ENCODE results near the gene ZNF438.

ZNF438 gene, protein sequence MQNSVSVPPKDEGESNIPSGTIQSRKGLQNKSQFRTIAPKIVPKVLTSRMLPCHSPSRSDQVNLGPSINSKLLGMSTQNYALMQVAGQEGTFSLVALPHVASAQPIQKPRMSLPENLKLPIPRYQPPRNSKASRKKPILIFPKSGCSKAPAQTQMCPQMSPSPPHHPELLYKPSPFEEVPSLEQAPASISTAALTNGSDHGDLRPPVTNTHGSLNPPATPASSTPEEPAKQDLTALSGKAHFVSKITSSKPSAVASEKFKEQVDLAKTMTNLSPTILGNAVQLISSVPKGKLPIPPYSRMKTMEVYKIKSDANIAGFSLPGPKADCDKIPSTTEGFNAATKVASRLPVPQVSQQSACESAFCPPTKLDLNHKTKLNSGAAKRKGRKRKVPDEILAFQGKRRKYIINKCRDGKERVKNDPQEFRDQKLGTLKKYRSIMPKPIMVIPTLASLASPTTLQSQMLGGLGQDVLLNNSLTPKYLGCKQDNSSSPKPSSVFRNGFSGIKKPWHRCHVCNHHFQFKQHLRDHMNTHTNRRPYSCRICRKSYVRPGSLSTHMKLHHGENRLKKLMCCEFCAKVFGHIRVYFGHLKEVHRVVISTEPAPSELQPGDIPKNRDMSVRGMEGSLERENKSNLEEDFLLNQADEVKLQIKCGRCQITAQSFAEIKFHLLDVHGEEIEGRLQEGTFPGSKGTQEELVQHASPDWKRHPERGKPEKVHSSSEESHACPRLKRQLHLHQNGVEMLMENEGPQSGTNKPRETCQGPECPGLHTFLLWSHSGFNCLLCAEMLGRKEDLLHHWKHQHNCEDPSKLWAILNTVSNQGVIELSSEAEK

DNA sequence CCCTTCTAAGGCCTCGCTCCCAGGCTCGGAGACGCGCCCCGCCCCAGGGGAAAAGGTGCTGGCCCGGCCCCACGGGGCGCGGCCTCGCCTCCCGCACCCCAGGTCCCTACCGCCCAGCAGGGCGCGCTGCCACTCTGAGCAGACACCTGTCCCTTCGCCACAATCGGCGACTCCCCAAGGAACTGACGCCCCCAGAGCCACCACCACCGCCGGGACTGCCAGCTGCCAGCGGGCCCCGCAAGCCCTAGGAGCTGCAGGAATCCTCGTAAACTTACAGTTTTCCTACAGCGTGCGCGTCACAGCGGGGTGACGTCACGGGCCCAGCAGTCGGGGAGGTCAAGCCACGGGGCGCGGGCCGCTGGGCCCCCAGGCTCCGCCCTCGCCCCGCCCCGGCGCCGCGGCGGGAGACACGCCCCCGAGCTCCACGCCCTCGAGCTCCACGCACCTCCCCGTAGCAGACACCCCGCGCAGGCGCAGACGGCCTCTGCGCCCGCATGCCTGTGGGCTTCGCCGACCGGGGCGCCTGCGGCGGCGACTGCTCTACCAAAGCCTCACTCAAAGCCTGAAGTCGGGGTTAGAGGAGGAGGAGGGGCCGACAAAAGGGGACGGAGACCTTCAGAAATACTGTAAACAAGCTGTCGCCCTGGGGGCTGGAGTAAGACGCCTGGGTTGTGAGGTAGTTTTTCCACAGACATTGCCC is at the start of gene ZNF438:
ZNF438 (minus strand) TSS at position 308 of the 700 bp plus-strand sequence. CDS start 154,831 bp downstream, outside the sequence.
- H3K27me3 Mint-ChIP-seq: no peaks in the 10 kb centered on the region
- DNase-seq (peak; percentile 94 to 98), ATAC-seq (peak; percentile 89)
- peaks cover 26% of the 10 kb centered on the region for H3K4me1 Mint-ChIP-seq
- H3K9me3 Mint-ChIP-seq: no peaks in the 10 kb centered on the region
- peak within 1 kb of the TSS; percentile 83 to 90 for H3K4me3 Mint-ChIP-seq
- H3K27ac Mint-ChIP-seq: peak within 1 kb of the TSS; percentile 99

DNA sequence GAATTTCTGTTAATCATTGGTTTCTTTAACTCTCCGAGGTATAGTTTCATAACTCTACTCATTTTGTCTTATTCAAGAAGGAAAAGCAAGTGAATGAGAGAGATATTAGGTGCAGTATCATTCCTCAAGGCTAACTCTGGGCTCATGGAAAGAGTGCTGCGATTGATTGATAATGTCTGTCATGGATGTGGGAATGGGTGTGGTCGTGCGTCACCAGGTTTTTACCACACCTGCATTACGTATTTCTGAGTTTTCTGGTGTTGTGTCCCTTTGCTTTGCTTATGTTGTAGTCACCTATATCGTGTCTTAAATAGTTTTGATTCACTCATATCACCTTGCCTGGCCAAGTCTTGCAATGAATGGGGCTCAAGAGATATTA is 44.9 kb upstream of the ZNF438 start:
- H3K27me3 Mint-ChIP-seq: peaks cover 15% of the 10 kb centered on the region
- no peak for DNase-seq
- no peak overlapping the region for H3K27ac Mint-ChIP-seq
- no peak overlapping the region for H3K4me3 Mint-ChIP-seq
- H3K9me3 Mint-ChIP-seq: no peaks in the 10 kb centered on the region
- no peak for ATAC-seq
- H3K4me1 Mint-ChIP-seq: no peaks in the 10 kb centered on the region

DNA sequence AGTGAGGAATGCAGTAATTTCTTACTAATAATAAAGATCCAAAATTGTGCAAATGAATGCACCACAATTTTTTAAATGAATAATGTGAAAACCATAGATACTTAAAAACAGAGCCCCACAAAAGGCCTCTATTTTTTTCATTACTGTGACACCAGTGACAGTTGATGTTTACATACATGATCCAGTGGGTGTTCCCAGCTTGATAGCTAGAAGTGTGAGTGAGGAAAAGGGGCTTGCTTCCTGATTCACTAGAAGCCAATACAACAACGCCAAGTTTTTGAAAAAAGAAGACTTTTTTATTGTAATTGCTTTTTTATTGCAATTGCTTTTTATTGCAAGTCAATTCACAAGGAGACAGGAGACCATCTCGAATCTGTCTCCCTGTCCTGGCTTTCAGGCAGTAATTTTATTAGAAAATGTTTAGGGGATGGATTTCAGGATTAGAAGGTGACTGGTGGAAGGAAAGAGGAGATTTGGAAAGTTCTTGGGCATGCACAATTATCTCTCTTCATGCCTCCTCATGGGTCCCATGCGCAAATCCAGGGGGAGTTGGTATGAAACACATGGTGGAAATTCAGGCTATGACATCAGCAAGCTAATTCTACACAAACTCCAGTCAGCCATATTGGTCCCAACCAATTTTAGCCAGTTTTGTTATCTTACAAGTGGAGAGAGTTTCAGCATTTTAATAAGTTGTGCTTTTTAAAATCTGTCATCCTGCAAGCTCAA is 44.4 kb upstream of the ZNF438 start:
- Mint-ChIP-seq H3K27me3 (peaks cover 20% of the 10 kb centered on the region), H3K9me3 (no peaks in the 10 kb centered on the region), H3K27ac (no peak overlapping the region), H3K4me1 (no peaks in the 10 kb centered on the region), H3K4me3 (no peak overlapping the region)
- ATAC-seq (no peak), DNase-seq (no peak)

DNA sequence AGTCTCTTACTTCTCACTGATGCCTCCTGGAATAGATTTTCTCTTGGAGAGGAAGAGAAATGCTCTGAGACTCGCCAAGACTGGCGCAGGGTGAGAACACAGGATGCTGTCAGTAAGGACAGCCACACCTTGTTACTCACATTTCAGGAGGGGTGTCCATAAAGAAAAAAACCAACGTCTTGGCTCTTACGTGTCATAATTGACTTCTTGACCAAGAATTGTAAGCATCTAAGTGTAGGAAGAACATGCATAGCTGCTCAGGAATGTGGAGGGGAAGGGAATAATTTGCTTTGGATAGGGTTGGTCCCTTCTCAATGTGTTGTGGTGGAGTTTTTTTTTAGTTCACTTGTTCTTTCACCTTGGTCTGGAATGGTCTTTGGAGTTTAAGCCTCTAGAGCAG is 43.8 kb upstream of the ZNF438 start:
- H3K9me3 Mint-ChIP-seq: no peaks in the 10 kb centered on the region
- H3K4me3 Mint-ChIP-seq: no peak overlapping the region
- H3K4me1 Mint-ChIP-seq: no peaks in the 10 kb centered on the region
- H3K27me3 Mint-ChIP-seq: peaks cover 26% of the 10 kb centered on the region
- no peak overlapping the region for H3K27ac Mint-ChIP-seq
- no peak for ATAC-seq
- no peak for DNase-seq

DNA sequence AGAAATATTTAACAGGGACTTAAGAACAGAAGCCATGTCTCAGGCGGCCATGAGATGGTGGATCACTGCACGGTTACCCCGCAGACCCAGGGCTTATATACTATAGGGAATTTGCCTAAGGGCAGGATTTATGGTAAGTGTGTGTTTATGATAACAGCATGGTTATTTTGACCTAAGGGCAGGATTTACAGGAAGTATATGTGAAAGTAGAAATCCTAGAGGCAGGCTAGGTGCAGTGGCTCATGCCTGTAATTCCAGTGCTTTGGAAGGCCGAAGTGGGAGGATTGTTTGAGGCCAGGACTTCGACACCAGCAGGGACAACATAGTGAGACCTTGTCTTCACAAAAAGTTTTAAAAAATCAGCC is 43.0 kb upstream of the ZNF438 start:
- H3K9me3 Mint-ChIP-seq: no peaks in the 10 kb centered on the region
- no peaks in the 10 kb centered on the region for H3K4me1 Mint-ChIP-seq
- ATAC-seq: no peak
- no peak overlapping the region for H3K27ac Mint-ChIP-seq
- no peak overlapping the region for H3K4me3 Mint-ChIP-seq
- no peak for DNase-seq
- peaks cover 33% of the 10 kb centered on the region for H3K27me3 Mint-ChIP-seq

DNA sequence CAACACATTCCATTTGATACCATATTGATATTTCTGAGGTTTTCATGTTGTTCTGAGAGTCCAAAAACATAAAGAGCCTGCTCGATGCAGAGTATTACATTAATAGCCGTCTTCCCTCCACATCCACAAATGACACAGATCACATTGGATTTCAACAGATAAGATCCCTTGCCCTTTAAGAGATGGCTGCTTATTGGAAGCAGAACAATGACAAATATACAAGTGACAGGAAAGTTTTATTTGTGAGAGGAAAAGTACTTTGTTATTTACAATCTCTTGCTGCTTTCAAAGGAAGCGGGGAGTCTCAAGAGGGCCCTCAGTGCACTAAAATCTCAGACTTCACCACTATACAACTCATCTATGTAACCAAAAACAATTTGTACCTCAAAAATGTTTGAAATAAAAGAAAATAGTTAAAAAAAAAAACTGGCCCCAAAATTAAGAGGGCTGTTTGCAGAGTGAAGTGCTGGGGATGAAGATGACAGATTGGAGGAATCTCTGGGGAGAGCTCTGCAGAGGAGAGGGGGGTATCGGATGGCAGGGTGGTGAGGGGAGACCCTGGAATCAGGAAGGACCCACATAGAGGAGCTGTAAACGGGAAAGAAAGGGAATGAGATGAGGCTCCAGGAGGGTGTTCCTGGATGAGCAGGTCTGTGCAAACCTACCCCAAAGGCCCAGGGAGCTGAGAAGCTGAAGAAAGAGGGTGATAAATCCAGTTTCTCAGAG is 42.5 kb upstream of the ZNF438 start:
- H3K27me3 Mint-ChIP-seq: peaks cover 38% of the 10 kb centered on the region
- H3K27ac Mint-ChIP-seq: no peak overlapping the region
- no peaks in the 10 kb centered on the region for H3K4me1 Mint-ChIP-seq
- no peak for DNase-seq
- H3K4me3 Mint-ChIP-seq: no peak overlapping the region
- no peak for ATAC-seq
- H3K9me3 Mint-ChIP-seq: no peaks in the 10 kb centered on the region

DNA sequence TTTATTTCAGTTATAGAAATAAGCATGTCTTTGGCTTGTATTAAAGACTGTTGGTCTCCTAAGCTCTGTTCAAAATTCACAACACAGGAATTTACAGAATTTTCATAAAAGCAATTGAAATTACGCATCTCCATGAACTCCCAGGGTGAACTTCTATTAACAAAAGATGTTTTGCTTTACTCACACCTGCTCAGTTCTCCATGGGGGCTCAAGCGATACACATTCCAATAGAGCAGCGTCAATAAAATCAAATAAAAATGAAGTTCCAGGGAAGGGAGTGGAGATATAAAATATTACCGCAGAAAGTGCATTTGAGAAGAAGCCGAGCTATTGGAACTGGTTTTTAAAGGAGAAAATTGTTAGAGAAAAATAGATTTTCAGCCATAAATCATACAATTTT is 41.5 kb upstream of the ZNF438 start:
- Mint-ChIP-seq H3K27ac (no peak overlapping the region), H3K4me1 (no peaks in the 10 kb centered on the region), H3K4me3 (no peak overlapping the region), H3K27me3 (peaks cover 48% of the 10 kb centered on the region), H3K9me3 (no peaks in the 10 kb centered on the region)
- DNase-seq: no peak
- ATAC-seq: no peak

DNA sequence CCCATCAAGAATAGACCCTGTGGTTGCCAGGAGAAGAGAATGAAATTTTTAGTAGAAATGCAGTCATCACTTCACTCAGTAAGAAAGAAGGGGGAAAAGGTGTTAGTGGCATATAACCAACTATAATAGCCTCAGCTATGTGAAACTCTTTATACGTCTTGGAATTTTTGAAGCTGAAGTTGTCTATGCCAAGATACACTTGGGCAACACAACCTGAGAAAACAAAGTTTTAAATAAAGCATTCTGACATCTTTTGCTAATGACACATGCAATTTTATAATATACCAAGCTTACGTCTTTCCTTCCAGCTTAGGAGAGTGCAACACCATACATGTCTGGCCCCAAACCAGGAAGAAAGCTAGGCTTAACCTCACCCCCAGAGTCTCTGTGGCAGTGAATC is 40.8 kb upstream of the ZNF438 start:
- Mint-ChIP-seq H3K4me3 (no peak overlapping the region), H3K27me3 (peaks cover 48% of the 10 kb centered on the region), H3K27ac (no peak overlapping the region), H3K9me3 (no peaks in the 10 kb centered on the region), H3K4me1 (no peaks in the 10 kb centered on the region)
- DNase-seq: no peak
- ATAC-seq: no peak

DNA sequence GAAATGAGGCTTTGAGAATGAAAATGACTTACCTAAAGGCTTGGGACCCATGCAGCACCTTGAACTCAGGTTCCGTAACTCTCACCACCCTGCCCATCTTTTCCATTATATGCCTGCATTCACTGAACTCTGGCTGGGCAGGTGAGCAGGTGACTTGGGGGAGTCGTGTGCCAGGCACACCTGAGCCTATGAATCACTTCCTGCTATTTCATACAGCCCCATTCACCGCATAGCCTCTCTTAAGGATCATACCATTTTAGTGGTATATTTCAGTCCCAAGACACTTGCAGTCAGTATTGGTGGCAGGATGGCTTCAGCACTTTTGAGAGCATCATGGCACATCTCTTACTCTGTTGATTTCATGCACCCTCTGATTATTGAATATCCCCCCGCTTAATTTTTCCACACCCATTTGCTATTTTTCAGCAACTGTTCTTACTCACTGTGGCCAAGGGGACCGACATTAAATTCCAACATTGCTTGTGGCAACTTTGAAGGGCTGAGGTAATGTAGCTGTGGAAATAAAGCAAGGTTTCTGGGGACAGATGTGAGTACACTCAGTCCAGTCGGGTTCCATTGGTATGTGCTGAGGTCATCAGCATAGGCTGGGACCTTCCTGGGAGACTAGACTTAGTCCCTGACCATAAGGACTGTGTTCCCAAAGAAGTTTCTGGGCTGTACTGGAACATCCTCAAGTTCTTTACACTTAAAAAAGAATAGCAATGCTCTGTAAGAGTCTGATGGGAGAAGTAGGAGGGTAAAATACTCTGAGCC is 39.8 kb upstream of the ZNF438 start:
- Mint-ChIP-seq H3K27me3 (peaks cover 48% of the 10 kb centered on the region), H3K4me1 (no peaks in the 10 kb centered on the region), H3K27ac (no peak overlapping the region), H3K4me3 (no peak overlapping the region), H3K9me3 (no peaks in the 10 kb centered on the region)
- no peak for DNase-seq
- ATAC-seq: no peak

DNA sequence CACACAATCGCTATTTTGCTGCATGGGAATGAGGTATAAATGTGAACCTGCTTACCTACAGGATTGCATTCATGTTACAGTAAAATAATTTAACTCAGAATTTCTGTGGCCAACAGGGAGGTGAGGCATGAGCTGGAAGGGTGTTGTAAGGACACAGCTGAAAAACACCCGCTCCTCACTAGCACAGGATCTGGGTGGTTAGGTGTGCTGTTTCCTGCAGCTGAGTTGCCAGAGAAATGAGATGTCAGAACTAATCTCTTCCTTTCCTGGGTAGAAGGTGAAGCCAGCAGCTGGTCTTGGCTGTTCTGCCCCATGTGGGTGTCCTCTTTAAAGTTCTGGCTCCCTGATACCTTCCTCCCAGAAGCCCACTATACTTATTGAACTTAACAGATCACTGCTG is 39.0 kb upstream of the ZNF438 start:
- no peak for ATAC-seq
- no peaks in the 10 kb centered on the region for H3K9me3 Mint-ChIP-seq
- peaks cover 48% of the 10 kb centered on the region for H3K27me3 Mint-ChIP-seq

DNA sequence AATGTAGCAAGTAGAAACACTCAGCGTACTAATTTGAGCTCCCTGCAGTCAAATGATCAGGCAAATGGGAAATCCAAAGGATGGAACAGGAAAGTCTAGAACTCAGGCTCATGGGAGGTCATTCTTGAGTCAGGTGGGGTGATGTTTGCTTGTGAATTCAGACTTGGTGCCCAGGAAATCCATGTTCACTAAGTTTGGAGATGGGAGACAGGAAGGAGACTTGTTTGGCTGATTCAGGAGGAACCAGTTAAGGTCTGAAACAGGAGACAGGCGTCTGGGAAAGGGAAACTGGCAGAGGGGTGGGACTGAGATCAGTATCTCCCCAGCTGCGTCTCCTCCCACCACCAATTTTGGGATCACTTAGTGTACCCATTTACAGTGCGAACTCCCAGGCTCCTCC is 38.4 kb upstream of the ZNF438 start:
- peaks cover 54% of the 10 kb centered on the region for H3K27me3 Mint-ChIP-seq
- no peak overlapping the region for H3K27ac Mint-ChIP-seq
- no peaks in the 10 kb centered on the region for H3K9me3 Mint-ChIP-seq
- H3K4me3 Mint-ChIP-seq: no peak overlapping the region
- ATAC-seq (no peak), DNase-seq (no peak)
- no peaks in the 10 kb centered on the region for H3K4me1 Mint-ChIP-seq

More for the DNA sequence above, 39.0 kb upstream of the ZNF438 start:
- H3K4me1 Mint-ChIP-seq: no peaks in the 10 kb centered on the region
- H3K27ac Mint-ChIP-seq: no peak overlapping the region
- no peak for DNase-seq
- H3K4me3 Mint-ChIP-seq: no peak overlapping the region

DNA sequence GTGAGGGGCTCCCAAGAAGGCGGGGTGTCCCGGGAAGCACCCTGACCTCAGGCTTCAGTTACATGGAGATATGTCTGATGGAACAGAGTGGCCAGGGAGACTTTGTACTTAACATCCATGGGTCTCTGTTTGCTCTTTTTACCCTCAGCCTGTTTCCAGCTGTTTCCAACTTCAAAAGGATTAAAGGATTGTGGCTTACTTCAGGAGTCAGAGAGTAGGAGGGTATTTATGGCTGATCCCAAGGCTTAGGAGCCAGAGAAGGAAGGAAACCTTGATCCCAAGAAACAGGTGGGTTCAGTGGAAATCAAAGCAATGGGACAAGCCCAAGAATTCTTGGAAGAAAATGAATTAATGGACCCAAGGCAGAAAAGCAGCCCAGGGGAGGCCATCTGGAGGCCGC is 37.7 kb upstream of the ZNF438 start:
- no peak overlapping the region for H3K4me3 Mint-ChIP-seq
- no peak for ATAC-seq
- H3K9me3 Mint-ChIP-seq: no peaks in the 10 kb centered on the region
- H3K4me1 Mint-ChIP-seq: no peaks in the 10 kb centered on the region
- DNase-seq: no peak
- H3K27ac Mint-ChIP-seq: no peak overlapping the region
- H3K27me3 Mint-ChIP-seq: peaks cover 56% of the 10 kb centered on the region

DNA sequence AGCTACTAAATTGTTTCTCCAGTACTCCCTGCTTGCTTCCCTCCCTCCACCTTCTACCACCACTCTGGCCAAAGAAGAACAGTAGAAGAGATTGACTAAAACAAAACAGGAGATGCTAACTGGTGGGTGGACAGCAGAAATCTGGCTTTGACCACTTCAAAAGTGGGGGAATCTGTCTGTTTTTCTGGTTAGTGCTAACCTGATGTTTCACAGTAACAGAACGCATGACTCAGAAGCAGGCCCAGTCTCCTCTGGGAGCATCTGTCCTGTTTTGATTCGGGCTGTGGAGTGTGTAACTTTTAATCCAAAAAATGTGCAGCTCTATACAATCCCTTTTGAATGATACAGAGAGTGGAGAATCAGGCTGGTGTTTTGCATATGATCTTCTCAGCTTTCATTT is 32.7 kb upstream of the ZNF438 start:
- no peak for ATAC-seq
- H3K9me3 Mint-ChIP-seq: no peaks in the 10 kb centered on the region
- DNase-seq: no peak
- H3K27ac Mint-ChIP-seq: no peak overlapping the region
- no peaks in the 10 kb centered on the region for H3K4me1 Mint-ChIP-seq
- H3K4me3 Mint-ChIP-seq: no peak overlapping the region
- peaks cover 27% of the 10 kb centered on the region for H3K27me3 Mint-ChIP-seq

DNA sequence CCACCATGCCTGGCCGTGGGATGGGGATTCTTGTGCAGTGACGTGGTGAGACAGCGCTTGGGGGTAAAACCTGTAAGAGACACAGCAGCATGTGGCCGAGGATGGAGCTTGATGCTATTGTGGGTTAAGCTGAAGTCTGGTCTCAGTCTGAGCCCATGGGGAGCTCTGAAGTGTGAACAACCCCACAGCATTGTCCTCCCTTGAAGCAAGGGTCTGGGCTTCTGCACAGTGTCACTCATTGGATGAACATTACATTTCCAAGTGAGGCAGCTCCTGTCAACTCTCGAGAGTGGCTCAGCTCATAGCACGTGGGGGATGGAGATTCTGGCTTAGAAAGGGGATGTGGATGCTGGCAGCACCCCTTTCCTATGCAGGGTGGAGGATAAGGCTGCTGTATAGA is 32.2 kb upstream of the ZNF438 start:
- Mint-ChIP-seq H3K9me3 (no peaks in the 10 kb centered on the region), H3K4me3 (no peak overlapping the region), H3K27ac (no peak overlapping the region), H3K4me1 (no peaks in the 10 kb centered on the region), H3K27me3 (peaks cover 22% of the 10 kb centered on the region)
- ATAC-seq (no peak), DNase-seq (no peak)
